T-helper 17 cell (primary cell): ENCODE data around the gene LCT. TPM values are rescaled to one million over a fixed set of nuclear protein-coding genes. Genes with fewer than 3 reads are reported as not detected.

Source experiments
- ATAC-seq: fragments of 150-1000 bp; cut with Tn5 transposase; 2 replicates; pipeline ENCODE4 v1.10.0; 2021; ENCODE audit warnings: mild to moderate bottlenecking, moderate library complexity
- DNase-seq, 3 donors: peaks; one replicate each; pipeline versions ENCODE4 v3.0.0 to v3.0.0-alpha.2; 2020 to 2021
- H3K9me3 ChIP-seq: one replicate; pipeline ENCODE4 v1.7.0; 2013; ENCODE audit warnings: low read length, mild to moderate bottlenecking; ENCODE audit not compliant: control insufficient read depth, poor library complexity, severe bottlenecking
- H3K27ac Mint-ChIP-seq: one replicate; pipeline ENCODE4 v1.8.0; 2022; ENCODE audit warnings: mild to moderate bottlenecking, moderate library complexity, mixed read lengths
- H3K27me3 Mint-ChIP-seq: one replicate; pipeline ENCODE4 v1.8.0; 2022; ENCODE audit warnings: mixed read lengths
- H3K36me3 Mint-ChIP-seq: one replicate; pipeline ENCODE4 v1.8.0; 2022; ENCODE audit warnings: low read depth, mixed read lengths
- H3K4me1 Mint-ChIP-seq: one replicate; pipeline ENCODE4 v1.8.0; 2022; ENCODE audit warnings: mild to moderate bottlenecking, mixed read lengths
- H3K4me3 Mint-ChIP-seq: one replicate; pipeline ENCODE4 v1.8.0; 2022; ENCODE audit warnings: mild to moderate bottlenecking, moderate library complexity, mixed read lengths
- total RNA-seq, 4 donors: library from RNA in 2 of 4; stranded (reverse) in 2 of 4; gene quantifications; one replicate each; pipeline ENCODE4 v1.2.3 and lab custom pipeline; 2022 to 2026

The LCT gene
- total RNA-seq, 2 donors from 2014 or later: 0.07 to 0.10 TPM

GRCh38 chr2:135783439-135783838 is 53.5 kb downstream of the LCT start:
- H3K4me1 Mint-ChIP-seq: no peaks in the 10 kb centered on the region
- H3K36me3 Mint-ChIP-seq: peaks cover 9% of the 10 kb centered on the region
- H3K27me3 Mint-ChIP-seq: no peaks in the 10 kb centered on the region
- H3K4me3 Mint-ChIP-seq: no peak overlapping the region
- DNase-seq (no peak), ATAC-seq (no peak)
- no peaks in the 10 kb centered on the region for H3K9me3 ChIP-seq
- H3K27ac Mint-ChIP-seq: no peak overlapping the region

GRCh38 chr2:135782231-135782630 is 54.8 kb downstream of the LCT start:
- no peak overlapping the region for H3K4me3 Mint-ChIP-seq

GRCh38 chr2:135776367-135776766 is 60.6 kb downstream of the LCT start:
- ATAC-seq (no peak), DNase-seq (no peak)
- H3K27ac Mint-ChIP-seq: peak overlapping the region; percentile 57
- no peaks in the 10 kb centered on the region for H3K9me3 ChIP-seq
- H3K36me3 Mint-ChIP-seq: peaks cover 4% of the 10 kb centered on the region
- H3K27me3 Mint-ChIP-seq: no peaks in the 10 kb centered on the region
- no peak overlapping the region for H3K4me3 Mint-ChIP-seq
- H3K4me1 Mint-ChIP-seq: no peaks in the 10 kb centered on the region

More at GRCh38 chr2:135782231-135782630, 54.8 kb downstream of the LCT start:
- Mint-ChIP-seq H3K27ac (no peak overlapping the region), H3K4me1 (no peaks in the 10 kb centered on the region), H3K36me3 (peaks cover 13% of the 10 kb centered on the region), H3K27me3 (no peaks in the 10 kb centered on the region)
- ATAC-seq (no peak), DNase-seq (no peak)
- no peaks in the 10 kb centered on the region for H3K9me3 ChIP-seq

GRCh38 chr2:135775420-135775819 is 61.6 kb downstream of the LCT start:
- no peak for DNase-seq
- Mint-ChIP-seq H3K4me1 (no peaks in the 10 kb centered on the region), H3K27me3 (no peaks in the 10 kb centered on the region), H3K4me3 (no peak overlapping the region), H3K36me3 (peaks cover 5% of the 10 kb centered on the region), H3K27ac (peak overlapping the region; percentile 57)
- ATAC-seq: no peak
- no peaks in the 10 kb centered on the region for H3K9me3 ChIP-seq

- ATAC-seq (no peak), DNase-seq (no peak)
- Mint-ChIP-seq H3K36me3 (peaks cover 8% of the 10 kb centered on the region), H3K27ac (no peak overlapping the region), H3K4me3 (no peak overlapping the region), H3K4me1 (no peaks in the 10 kb centered on the region), H3K27me3 (no peaks in the 10 kb centered on the region)
- H3K9me3 ChIP-seq: no peaks in the 10 kb centered on the region
Measured at GRCh38 chr2:135773917-135774316, 63.1 kb downstream of the LCT start.

- Mint-ChIP-seq H3K27ac (no peak overlapping the region), H3K36me3 (peaks cover 7% of the 10 kb centered on the region), H3K4me3 (no peak overlapping the region), H3K4me1 (no peaks in the 10 kb centered on the region), H3K27me3 (no peaks in the 10 kb centered on the region)
- ATAC-seq (no peak), DNase-seq (no peak)
- no peaks in the 10 kb centered on the region for H3K9me3 ChIP-seq
Measured at GRCh38 chr2:135773319-135773718, 63.7 kb downstream of the LCT start.

- H3K4me3 Mint-ChIP-seq: no peak overlapping the region
- DNase-seq (no peak), ATAC-seq (no peak)
- H3K27me3 Mint-ChIP-seq: no peaks in the 10 kb centered on the region
- peak overlapping the region; percentile 56 for H3K27ac Mint-ChIP-seq
- H3K9me3 ChIP-seq: no peaks in the 10 kb centered on the region
- peaks cover 7% of the 10 kb centered on the region for H3K4me1 Mint-ChIP-seq
- H3K36me3 Mint-ChIP-seq: peaks cover 6% of the 10 kb centered on the region
Measured at GRCh38 chr2:135768863-135769262, 68.1 kb downstream of the LCT start.

- Mint-ChIP-seq H3K4me1 (peaks cover 7% of the 10 kb centered on the region), H3K4me3 (no peak overlapping the region), H3K27ac (peak overlapping the region; percentile 9), H3K27me3 (no peaks in the 10 kb centered on the region), H3K36me3 (peaks cover 6% of the 10 kb centered on the region)
- DNase-seq (no peak), ATAC-seq (no peak)
- peaks cover under 1% of the 10 kb centered on the region for H3K9me3 ChIP-seq
Measured at GRCh38 chr2:135762530-135762929, 74.5 kb downstream of the LCT start.

- no peak for DNase-seq
- Mint-ChIP-seq H3K27me3 (no peaks in the 10 kb centered on the region), H3K4me3 (no peak overlapping the region), H3K4me1 (peaks cover 4% of the 10 kb centered on the region), H3K27ac (peak overlapping the region; percentile 9), H3K36me3 (peaks cover 5% of the 10 kb centered on the region)
- H3K9me3 ChIP-seq: peaks cover 4% of the 10 kb centered on the region
- ATAC-seq: no peak
Measured at GRCh38 chr2:135762022-135762421, 75.0 kb downstream of the LCT start.

GRCh38 chr2:135756692-135757091 is 80.3 kb downstream of the LCT start:
- DNase-seq (no peak), ATAC-seq (no peak)
- Mint-ChIP-seq H3K27ac (no peak overlapping the region), H3K36me3 (peaks cover 8% of the 10 kb centered on the region), H3K27me3 (no peaks in the 10 kb centered on the region), H3K4me1 (peaks cover 2% of the 10 kb centered on the region), H3K4me3 (no peak overlapping the region)
- peaks cover 12% of the 10 kb centered on the region for H3K9me3 ChIP-seq

GRCh38 chr2:135755573-135755972 is 81.4 kb downstream of the LCT start:
- ATAC-seq: no peak
- H3K27me3 Mint-ChIP-seq: no peaks in the 10 kb centered on the region
- H3K36me3 Mint-ChIP-seq: peaks cover 8% of the 10 kb centered on the region

GRCh38 chr2:135745545-135745944 is 91.4 kb downstream of the LCT start:
- peaks cover 38% of the 10 kb centered on the region for H3K4me1 Mint-ChIP-seq
- peaks cover 4% of the 10 kb centered on the region for H3K36me3 Mint-ChIP-seq
- H3K27me3 Mint-ChIP-seq: no peaks in the 10 kb centered on the region
- H3K4me3 Mint-ChIP-seq: no peak overlapping the region
- H3K27ac Mint-ChIP-seq: no peak overlapping the region
- ATAC-seq (no peak), DNase-seq (no peak)
- no peaks in the 10 kb centered on the region for H3K9me3 ChIP-seq

More at GRCh38 chr2:135755573-135755972, 81.4 kb downstream of the LCT start:
- no peak overlapping the region for H3K4me3 Mint-ChIP-seq
- peaks cover 2% of the 10 kb centered on the region for H3K4me1 Mint-ChIP-seq
- no peak for DNase-seq
- no peak overlapping the region for H3K27ac Mint-ChIP-seq
- peaks cover 12% of the 10 kb centered on the region for H3K9me3 ChIP-seq

- Mint-ChIP-seq H3K36me3 (peaks cover 4% of the 10 kb centered on the region), H3K27me3 (no peaks in the 10 kb centered on the region), H3K27ac (no peak overlapping the region), H3K4me3 (no peak overlapping the region), H3K4me1 (peaks cover 37% of the 10 kb centered on the region)
- ATAC-seq (no peak), DNase-seq (no peak)
- no peaks in the 10 kb centered on the region for H3K9me3 ChIP-seq
Measured at GRCh38 chr2:135744760-135745314, 92.1 kb downstream of the LCT start.

GRCh38 chr2:135743860-135744259 is 93.1 kb downstream of the LCT start:
- ATAC-seq (no peak), DNase-seq (no peak)
- no peaks in the 10 kb centered on the region for H3K27me3 Mint-ChIP-seq
- H3K4me1 Mint-ChIP-seq: peaks cover 33% of the 10 kb centered on the region
- peak overlapping the region; percentile 63 for H3K4me3 Mint-ChIP-seq
- H3K27ac Mint-ChIP-seq: peak overlapping the region; percentile 96
- no peaks in the 10 kb centered on the region for H3K9me3 ChIP-seq
- H3K36me3 Mint-ChIP-seq: no peaks in the 10 kb centered on the region
